Uterus (tissue), 4 donors: ENCODE results near the gene GJA8. TPM values are rescaled to one million over a fixed set of nuclear protein-coding genes. Genes with fewer than 3 reads are reported as not detected.
"Not testable (repeated sequence)": the region's sequence is repeated elsewhere in the genome, so short reads cannot be mapped to it uniquely, and the experiment has no call there.

Experiments used
- DNase-seq, 2 donors: peaks; one replicate each; pipeline ENCODE4 v3.0.0-alpha.2; 2019 to 2020
- H3K27ac ChIP-seq, 2 donors: fragments of 200-600 bp; sonication (generic); 1 replicate in 1 of 2; 2 replicates in 1 of 2; pipeline ENCODE4 v1.5.1; 2016 to 2018
- H3K27me3 ChIP-seq, 2 donors: fragments of 200-600 bp; sonication (generic); one replicate each; pipeline ENCODE4 v1.5.1; 2018 to 2019; ENCODE audit warnings: control low read depth in 1 of 2
- H3K36me3 ChIP-seq, 2 donors: fragments of 200-600 bp; sonication (generic); one replicate each; pipeline ENCODE4 v1.5.1; 2019; ENCODE audit warnings: control low read depth in 1 of 2
- H3K4me1 ChIP-seq, 2 donors: fragments of 200-600 bp; sonication (generic); one replicate each; pipeline ENCODE4 v1.5.1; 2018 to 2019; ENCODE audit warnings: control low read depth in 1 of 2
- H3K4me3 ChIP-seq, 2 donors: fragments of 200-600 bp; sonication (generic); 1 replicate in 1 of 2; 2 replicates in 1 of 2; pipeline ENCODE4 v1.5.1; 2018 to 2019; ENCODE audit warnings: mild to moderate bottlenecking in 1 of 2
- H3K9me3 ChIP-seq, 2 donors: fragments of 200-600 bp; sonication (generic); one replicate each; pipeline ENCODE4 v1.5.1; 2019; ENCODE audit warnings: control low read depth in 1 of 2
- CTCF ChIP-seq, 4 experiments: fragments of 200-600 bp in 2 of 4; fragments of 450-650 bp in 2 of 4; sonication (generic) in 2 of 4; IDR thresholded peaks; one replicate each; pipeline ENCODE4 v1.5.1; 2016 to 2019; ENCODE audit warnings: antibody characterized with exemption in 4 of 4, mild to moderate bottlenecking in 2 of 4, moderate library complexity in 1 of 4
- POLR2A ChIP-seq, 2 donors: fragments of 450-650 bp; IDR thresholded peaks; one replicate each; pipeline ENCODE4 v1.6.1; 2016; ENCODE audit warnings: antibody characterized with exemption in 2 of 2, mild to moderate bottlenecking in 1 of 2, moderate library complexity in 1 of 2
- intact Hi-C: fragments of 100-400 bp; cut with DNase I; formaldehyde crosslinking; loops from one replicate; pipeline ENCODE4 v1.15.1; 2023; ENCODE audit warnings: low total_unique reads
- total RNA-seq, 4 donors: library from RNA; depleted of rRNA in 3 of 4; stranded (reverse); fragments of >200 nt in 3 of 4; gene quantifications; one replicate each; pipeline versions ENCODE4 v1.1.0 to v1.2.4, GENCODE V29; 2014 to 2023
- donor health status: DM: yes; HTN: yes; CAD: no.

The GJA8 gene
- total RNA-seq = not detected

- H3K4me1 ChIP-seq = no peaks in the 10 kb centered on the region
- H3K36me3 ChIP-seq = no peaks in the 10 kb centered on the region
- no peak for DNase-seq
- no peaks in the 10 kb centered on the region for H3K9me3 ChIP-seq
- H3K27ac ChIP-seq = no peak within 1 kb of the TSS
- H3K4me3 ChIP-seq = no peak within 1 kb of the TSS
- H3K27me3 ChIP-seq = no peaks in the 10 kb centered on the region
- no peak for TF ChIP-seq CTCF (IDR thresholded peaks at IDR 0.05)
- TF ChIP-seq POLR2A (IDR thresholded peaks at IDR 0.05) = no peak
- intact Hi-C loops = no loop called here
Measured at GRCh38 chr1:147902253-147902845, at the start of gene GJA8. TSS of gene GJA8 (plus strand) at chr1:147902795. CDS start at chr1:147907956, 5,161 bp downstream.

GRCh38 chr1:147853391-147853790 lies 49.2 kb upstream of the GJA8 start:
- intact Hi-C loops = no loop called here
- no peaks in the 10 kb centered on the region for H3K9me3 ChIP-seq
- H3K27ac ChIP-seq = no peak overlapping the region
- no peak overlapping the region for H3K4me3 ChIP-seq
- TF ChIP-seq POLR2A (IDR thresholded peaks at IDR 0.05) (no peak), CTCF (IDR thresholded peaks at IDR 0.05) (no peak)
- H3K36me3 ChIP-seq = no peaks in the 10 kb centered on the region
- H3K27me3 ChIP-seq = no peaks in the 10 kb centered on the region
- DNase-seq = no peak
- H3K4me1 ChIP-seq = no peaks in the 10 kb centered on the region

- intact Hi-C loops, H3K9me3 ChIP-seq, DNase-seq, H3K4me3 ChIP-seq, H3K27me3 ChIP-seq, H3K4me1 ChIP-seq, H3K36me3 ChIP-seq, H3K27ac ChIP-seq: not testable (repeated sequence)
Measured at GRCh38 chr1:147854989-147855388, 47.6 kb upstream of the GJA8 start.

- DNase-seq, H3K36me3 ChIP-seq, H3K27ac ChIP-seq, H3K4me3 ChIP-seq, intact Hi-C loops, H3K27me3 ChIP-seq, H3K4me1 ChIP-seq, H3K9me3 ChIP-seq: not testable (repeated sequence)
Measured at GRCh38 chr1:147855996-147856395, 46.6 kb upstream of the GJA8 start.

- H3K4me3 ChIP-seq, intact Hi-C loops, H3K9me3 ChIP-seq, H3K36me3 ChIP-seq, H3K27ac ChIP-seq, DNase-seq, H3K27me3 ChIP-seq, H3K4me1 ChIP-seq: not testable (repeated sequence)
Measured at GRCh38 chr1:147867204-147867603, 35.4 kb upstream of the GJA8 start.

- Histone ChIP-seq H3K27me3 (no peaks in the 10 kb centered on the region), H3K9me3 (no peaks in the 10 kb centered on the region), H3K4me3 (no peak overlapping the region), H3K4me1 (no peaks in the 10 kb centered on the region), H3K27ac (no peak overlapping the region), H3K36me3 (no peaks in the 10 kb centered on the region)
- no peak for DNase-seq
- intact Hi-C loops = no loop called here
- no peak for TF ChIP-seq CTCF (IDR thresholded peaks at IDR 0.05)
- no peak for TF ChIP-seq POLR2A (IDR thresholded peaks at IDR 0.05)
Measured at GRCh38 chr1:147878022-147878421, 24.6 kb upstream of the GJA8 start.

GRCh38 chr1:147879911-147880310 lies 22.7 kb upstream of the GJA8 start:
- H3K4me1 ChIP-seq = no peaks in the 10 kb centered on the region
- H3K27me3 ChIP-seq = no peaks in the 10 kb centered on the region
- TF ChIP-seq POLR2A (IDR thresholded peaks at IDR 0.05) (no peak), CTCF (IDR thresholded peaks at IDR 0.05) (no peak)
- H3K36me3 ChIP-seq = no peaks in the 10 kb centered on the region
- H3K9me3 ChIP-seq = no peaks in the 10 kb centered on the region
- intact Hi-C loops = no loop called here
- no peak for DNase-seq
- H3K4me3 ChIP-seq = no peak overlapping the region
- no peak overlapping the region for H3K27ac ChIP-seq
